ENCODE measurements around the gene RBM38. TPM values are rescaled to one million over a fixed set of nuclear protein-coding genes. Genes with fewer than 3 reads are reported as not detected.

RBM38 gene
- total RNA-seq, 2 donors from 2014 or later: 176 to 257 TPM

- no peak overlapping the region for H3K4me3 Mint-ChIP-seq
- H3K27ac Mint-ChIP-seq: no peak overlapping the region
- ATAC-seq (no peak), DNase-seq (no peak)
- H3K27me3 Mint-ChIP-seq: no peaks in the 10 kb centered on the region
- H3K36me3 Mint-ChIP-seq (ENCODE audit: low read depth): no peaks in the 10 kb centered on the region
- peaks cover 26% of the 10 kb centered on the region for H3K4me1 Mint-ChIP-seq
- H3K9me3 ChIP-seq (ENCODE audit: control insufficient read depth, low read length, poor library complexity, severe bottlenecking): no peaks in the 10 kb centered on the region
These were observed 47.4 kb downstream of the RBM38 start for GRCh38 chr20:57438552-57438951.

DNA sequence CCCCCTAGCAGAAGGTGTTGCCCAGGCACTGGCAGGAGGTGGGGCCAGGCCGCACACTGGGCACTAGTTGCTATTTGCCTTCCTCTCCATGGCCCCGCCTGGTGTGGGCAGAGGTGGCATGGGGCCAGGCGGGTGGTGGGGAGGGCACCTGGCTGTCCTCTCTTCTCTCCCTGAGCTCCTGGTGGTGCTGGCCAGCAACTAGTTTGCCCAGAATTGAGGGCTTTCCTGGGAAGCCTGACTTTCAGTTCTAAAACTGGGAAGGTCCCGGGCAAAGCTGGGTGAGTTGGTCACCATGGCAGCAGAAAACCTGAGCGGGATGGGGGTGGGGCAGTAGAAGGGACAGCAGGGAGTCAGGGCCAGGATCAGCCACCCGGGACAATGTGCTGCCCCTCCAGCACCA is 48.2 kb downstream of the RBM38 start:
- ATAC-seq (no peak), DNase-seq (no peak)
- H3K4me3 Mint-ChIP-seq: no peak overlapping the region
- H3K36me3 Mint-ChIP-seq (ENCODE audit: low read depth): no peaks in the 10 kb centered on the region
- peaks cover 18% of the 10 kb centered on the region for H3K4me1 Mint-ChIP-seq
- H3K27me3 Mint-ChIP-seq: no peaks in the 10 kb centered on the region
- H3K27ac Mint-ChIP-seq: no peak overlapping the region
- no peaks in the 10 kb centered on the region for H3K9me3 ChIP-seq (ENCODE audit: control insufficient read depth, low read length, poor library complexity, severe bottlenecking)

- no peak overlapping the region for H3K4me3 Mint-ChIP-seq
- H3K36me3 Mint-ChIP-seq (ENCODE audit: low read depth): no peaks in the 10 kb centered on the region
- DNase-seq (no peak), ATAC-seq (no peak)
- no peak overlapping the region for H3K27ac Mint-ChIP-seq
- peaks cover 12% of the 10 kb centered on the region for H3K4me1 Mint-ChIP-seq
- no peaks in the 10 kb centered on the region for H3K9me3 ChIP-seq (ENCODE audit: control insufficient read depth, low read length, poor library complexity, severe bottlenecking)
- H3K27me3 Mint-ChIP-seq: no peaks in the 10 kb centered on the region
These were observed 48.8 kb downstream of the RBM38 start for GRCh38 chr20:57439993-57440392.

DNA sequence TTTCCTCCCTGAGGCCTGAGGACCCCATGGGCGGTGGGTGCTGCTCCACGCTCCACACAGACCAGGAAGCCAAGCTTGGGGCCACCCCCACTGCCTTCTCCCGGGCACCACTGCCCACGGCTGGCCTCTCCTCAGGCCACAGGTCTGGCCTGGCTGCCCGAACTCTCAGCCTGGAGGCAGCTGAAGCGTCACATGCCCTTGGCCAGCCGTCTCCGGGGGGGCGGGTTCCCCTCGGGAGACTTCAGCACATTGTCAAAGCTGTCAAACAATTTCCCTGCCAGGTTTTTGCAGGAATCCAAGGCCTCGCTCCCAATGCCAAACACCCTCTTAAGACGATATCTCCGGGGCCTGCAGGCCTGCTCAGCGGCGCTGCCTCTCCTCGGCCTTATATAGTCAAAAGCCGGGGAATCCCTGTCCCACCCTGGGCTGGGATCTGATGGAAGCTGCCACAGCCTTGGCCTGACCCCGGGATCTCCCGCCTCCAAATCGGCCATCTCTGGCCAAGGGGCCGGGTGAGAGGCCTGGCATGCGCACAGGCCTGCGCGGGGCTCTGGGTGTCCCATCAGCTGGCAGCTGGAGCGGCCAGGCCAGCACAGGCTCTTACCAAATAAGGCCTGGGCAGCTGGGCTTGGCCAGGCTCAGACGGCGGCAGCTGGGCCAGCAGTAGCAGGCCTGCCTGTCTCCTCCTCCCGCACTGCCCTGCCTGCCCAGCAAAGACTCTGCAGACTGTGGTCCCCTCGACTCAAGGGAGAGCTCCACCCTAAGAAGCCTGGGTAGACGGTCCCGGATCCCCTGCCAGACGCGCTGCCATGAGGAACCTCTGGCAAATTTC is 49.7 kb downstream of the RBM38 start:
- H3K4me3 Mint-ChIP-seq: no peak overlapping the region
- H3K27me3 Mint-ChIP-seq: no peaks in the 10 kb centered on the region
- H3K36me3 Mint-ChIP-seq (ENCODE audit: low read depth): no peaks in the 10 kb centered on the region
- no peak overlapping the region for H3K27ac Mint-ChIP-seq
- ATAC-seq (no peak), DNase-seq (no peak)
- peaks cover 9% of the 10 kb centered on the region for H3K4me1 Mint-ChIP-seq
- H3K9me3 ChIP-seq (ENCODE audit: control insufficient read depth, low read length, poor library complexity, severe bottlenecking): no peaks in the 10 kb centered on the region

DNA sequence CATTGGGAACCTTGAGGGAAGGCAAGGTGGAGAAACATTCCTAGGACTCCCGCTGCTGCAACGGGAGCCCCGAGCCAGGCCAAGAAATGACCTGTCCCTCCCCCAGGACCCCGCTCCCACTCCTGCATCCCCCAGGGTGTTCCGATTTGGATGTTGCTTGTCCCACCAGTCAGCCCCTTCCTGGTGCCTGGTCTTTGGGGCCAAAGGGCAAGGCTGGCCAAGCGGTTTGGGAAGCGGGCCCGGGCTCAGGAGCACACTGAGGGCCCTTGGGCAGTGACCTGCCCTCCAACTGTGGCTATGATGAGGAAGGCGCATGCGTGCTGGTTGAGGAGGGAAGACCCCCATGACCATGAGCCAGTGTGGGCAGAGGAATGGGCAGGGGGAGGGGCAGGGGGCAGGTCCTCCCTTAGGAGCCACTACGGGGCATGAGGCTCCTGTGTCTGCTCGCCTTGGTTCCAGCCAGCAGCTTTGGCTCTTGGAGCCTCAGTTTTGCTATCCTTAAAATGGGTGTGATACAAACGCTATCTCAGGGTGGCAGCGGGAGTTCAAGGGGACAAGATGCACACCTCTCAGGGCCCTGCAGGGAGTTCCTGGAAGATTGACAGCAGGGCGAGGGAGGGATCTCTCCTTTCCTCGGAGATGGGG is 50.4 kb downstream of the RBM38 start:
- no peak overlapping the region for H3K27ac Mint-ChIP-seq
- no peak overlapping the region for H3K4me3 Mint-ChIP-seq
- H3K36me3 Mint-ChIP-seq (ENCODE audit: low read depth): no peaks in the 10 kb centered on the region
- DNase-seq: no peak
- no peak for ATAC-seq
- H3K9me3 ChIP-seq (ENCODE audit: control insufficient read depth, low read length, poor library complexity, severe bottlenecking): no peaks in the 10 kb centered on the region
- H3K4me1 Mint-ChIP-seq: peaks cover 6% of the 10 kb centered on the region
- H3K27me3 Mint-ChIP-seq: no peaks in the 10 kb centered on the region

DNA sequence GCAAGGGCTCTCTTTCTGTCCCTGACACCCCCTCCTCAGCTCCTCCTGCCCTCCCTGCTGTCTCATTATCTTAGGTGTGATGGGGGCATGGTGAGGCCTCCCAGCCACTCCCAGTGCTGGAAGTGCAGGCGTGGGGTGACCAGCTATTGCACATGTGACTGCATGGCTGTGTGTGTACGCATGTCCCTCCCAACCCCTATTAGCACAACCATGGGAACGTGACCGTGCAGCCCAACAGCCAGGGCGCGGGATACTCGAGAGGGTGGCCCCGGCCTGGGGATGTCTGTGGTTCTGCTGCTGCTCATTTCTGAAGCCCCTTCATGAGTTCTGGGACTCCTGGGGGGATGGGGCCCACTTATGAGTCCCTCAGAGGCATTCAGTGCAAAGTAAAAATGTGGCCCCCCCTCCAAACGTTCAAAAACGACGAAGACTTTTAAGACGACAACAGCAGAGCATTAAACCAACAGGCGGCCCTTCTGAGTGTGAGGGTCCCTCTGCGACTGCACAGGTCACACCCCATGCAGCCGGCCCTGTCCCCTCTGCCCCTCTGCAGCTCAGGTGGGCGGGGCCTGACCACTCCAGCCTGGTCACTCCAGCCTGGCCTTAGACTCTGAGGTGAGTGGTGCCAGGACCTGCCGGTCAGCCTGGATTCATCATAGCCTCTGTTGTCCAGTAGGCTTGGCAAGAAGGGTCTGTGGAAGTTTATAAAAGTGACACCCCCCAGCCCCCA is 51.1 kb downstream of the RBM38 start:
- Mint-ChIP-seq H3K36me3 (ENCODE audit: low read depth) (no peaks in the 10 kb centered on the region), H3K4me1 (peaks cover 8% of the 10 kb centered on the region), H3K27me3 (no peaks in the 10 kb centered on the region), H3K27ac (no peak overlapping the region), H3K4me3 (no peak overlapping the region)
- DNase-seq (no peak), ATAC-seq (no peak)
- H3K9me3 ChIP-seq (ENCODE audit: control insufficient read depth, low read length, poor library complexity, severe bottlenecking): no peaks in the 10 kb centered on the region

- peaks cover 6% of the 10 kb centered on the region for H3K4me1 Mint-ChIP-seq
- DNase-seq: no peak
These were observed 51.7 kb downstream of the RBM38 start for GRCh38 chr20:57442888-57443239.

DNA sequence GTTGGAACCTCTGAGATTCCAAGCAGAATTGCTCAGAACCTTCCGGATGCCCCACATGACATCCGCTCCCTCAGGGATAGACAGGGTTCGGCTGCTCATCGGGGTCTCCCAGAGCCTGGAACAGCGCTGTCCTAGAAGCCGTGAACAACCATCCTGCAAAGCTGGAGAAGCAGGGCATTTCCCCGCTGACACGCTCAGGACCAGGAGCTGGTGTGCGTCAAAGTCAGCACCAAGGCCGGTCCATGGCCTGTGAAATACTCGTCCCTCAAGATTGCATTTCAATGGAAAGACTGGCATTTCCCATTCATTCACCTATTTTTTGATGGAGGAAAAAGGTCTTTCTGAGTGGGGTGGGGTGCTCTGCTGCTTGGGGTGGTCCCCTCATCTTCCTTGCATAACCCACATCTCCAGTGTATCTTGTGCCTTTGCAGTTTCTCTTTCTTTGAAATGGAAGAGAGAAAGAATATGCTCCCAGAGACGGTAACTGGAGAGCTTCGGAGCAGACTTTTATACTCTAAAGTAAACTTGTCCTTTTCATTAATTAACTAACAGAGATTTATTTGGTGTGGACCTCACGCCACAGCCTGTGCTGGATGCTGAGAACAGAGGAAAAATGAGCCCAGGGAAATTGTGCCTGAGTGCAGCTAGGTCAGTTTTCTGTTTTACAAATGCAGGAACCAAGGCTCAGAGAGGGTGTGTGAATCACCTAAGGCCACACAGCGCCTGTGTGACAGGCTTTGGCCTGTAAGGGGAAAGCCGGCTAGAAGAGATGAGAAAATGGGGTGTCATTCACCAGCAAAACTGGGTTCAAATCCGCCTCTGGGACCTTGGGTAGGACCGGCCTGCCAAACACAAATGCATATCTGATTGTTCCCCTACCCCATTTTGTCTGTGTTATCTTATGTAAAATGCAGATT is 52.4 kb downstream of the RBM38 start:
- H3K9me3 ChIP-seq (ENCODE audit: control insufficient read depth, low read length, poor library complexity, severe bottlenecking): no peaks in the 10 kb centered on the region
- no peak overlapping the region for H3K4me3 Mint-ChIP-seq
- no peak for ATAC-seq
- no peak for DNase-seq
- H3K36me3 Mint-ChIP-seq (ENCODE audit: low read depth): no peaks in the 10 kb centered on the region
- peaks cover 6% of the 10 kb centered on the region for H3K4me1 Mint-ChIP-seq
- H3K27ac Mint-ChIP-seq: no peak overlapping the region
- no peaks in the 10 kb centered on the region for H3K27me3 Mint-ChIP-seq

More at GRCh38 chr20:57442888-57443239, 51.7 kb downstream of the RBM38 start:
- no peak for ATAC-seq
- no peaks in the 10 kb centered on the region for H3K27me3 Mint-ChIP-seq
- H3K36me3 Mint-ChIP-seq (ENCODE audit: low read depth): no peaks in the 10 kb centered on the region
- H3K4me3 Mint-ChIP-seq: no peak overlapping the region
- H3K9me3 ChIP-seq (ENCODE audit: control insufficient read depth, low read length, poor library complexity, severe bottlenecking): no peaks in the 10 kb centered on the region
- no peak overlapping the region for H3K27ac Mint-ChIP-seq

GRCh38 chr20:57444394-57445048 is 53.3 kb downstream of the RBM38 start:
- no peaks in the 10 kb centered on the region for H3K9me3 ChIP-seq (ENCODE audit: control insufficient read depth, low read length, poor library complexity, severe bottlenecking)
- ATAC-seq: no peak
- DNase-seq: no peak
- peaks cover 9% of the 10 kb centered on the region for H3K4me1 Mint-ChIP-seq
- H3K4me3 Mint-ChIP-seq: no peak overlapping the region
- H3K27ac Mint-ChIP-seq: no peak overlapping the region
- no peaks in the 10 kb centered on the region for H3K36me3 Mint-ChIP-seq (ENCODE audit: low read depth)
- H3K27me3 Mint-ChIP-seq: no peaks in the 10 kb centered on the region

- Mint-ChIP-seq H3K36me3 (ENCODE audit: low read depth) (no peaks in the 10 kb centered on the region), H3K27ac (no peak overlapping the region), H3K27me3 (no peaks in the 10 kb centered on the region), H3K4me1 (peaks cover 13% of the 10 kb centered on the region), H3K4me3 (no peak overlapping the region)
- no peak for ATAC-seq
- no peaks in the 10 kb centered on the region for H3K9me3 ChIP-seq (ENCODE audit: control insufficient read depth, low read length, poor library complexity, severe bottlenecking)
- DNase-seq: no peak
These were observed 54.1 kb downstream of the RBM38 start for GRCh38 chr20:57445298-57445697.

DNA sequence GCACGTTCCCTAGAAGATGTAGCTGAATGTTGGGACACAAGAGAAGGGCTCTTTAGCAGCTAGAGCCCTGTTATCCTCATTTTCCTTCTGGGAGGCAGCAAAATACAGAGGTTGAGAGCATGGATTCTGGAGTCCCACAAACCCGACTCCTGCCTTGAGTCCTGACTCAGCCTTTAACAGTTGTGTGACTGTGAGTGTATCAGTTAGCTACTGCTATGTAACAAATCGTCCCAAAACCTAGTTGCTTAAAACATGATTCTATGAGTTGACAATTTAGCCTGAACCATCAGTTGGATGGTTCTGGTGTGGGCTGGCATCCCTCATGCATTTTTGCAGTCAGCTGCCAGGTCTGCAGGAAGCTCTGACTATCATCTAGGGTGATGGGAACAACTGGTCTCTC is 54.6 kb downstream of the RBM38 start:
- no peaks in the 10 kb centered on the region for H3K9me3 ChIP-seq (ENCODE audit: control insufficient read depth, low read length, poor library complexity, severe bottlenecking)
- Mint-ChIP-seq H3K36me3 (ENCODE audit: low read depth) (no peaks in the 10 kb centered on the region), H3K27me3 (no peaks in the 10 kb centered on the region), H3K4me1 (peaks cover 17% of the 10 kb centered on the region), H3K4me3 (no peak overlapping the region), H3K27ac (no peak overlapping the region)
- no peak for ATAC-seq
- no peak for DNase-seq

DNA sequence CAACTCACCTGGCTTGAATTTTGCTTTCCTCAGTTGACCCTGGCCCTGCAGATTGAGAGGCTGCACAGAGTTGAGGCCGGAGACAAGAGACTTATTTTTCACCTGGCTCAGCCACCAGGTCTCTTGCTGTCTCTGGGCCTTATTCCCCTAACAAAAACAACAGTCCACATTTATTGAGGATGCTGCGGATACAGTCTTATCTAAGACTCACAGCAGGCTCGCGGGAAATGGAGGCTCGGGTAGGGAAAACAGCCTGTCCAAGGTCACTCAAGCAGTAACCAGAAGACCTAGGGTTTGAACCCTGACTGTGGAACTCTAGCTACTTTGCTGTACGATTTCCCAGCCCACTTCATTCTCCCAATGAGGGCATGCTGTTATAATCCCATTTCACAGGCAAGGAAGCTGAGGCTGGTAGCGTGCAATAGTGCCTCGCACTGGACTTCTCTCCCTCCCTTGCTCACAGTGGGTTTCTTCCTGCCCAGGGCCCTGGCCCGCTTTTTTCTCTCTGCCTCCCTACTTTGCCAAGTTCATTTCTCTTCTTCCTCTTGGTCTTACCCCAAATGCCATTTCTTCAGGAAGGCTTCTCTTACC is 57.7 kb downstream of the RBM38 start:
- Mint-ChIP-seq H3K27me3 (no peaks in the 10 kb centered on the region), H3K4me1 (peaks cover 34% of the 10 kb centered on the region), H3K27ac (peak overlapping the region; percentile 39), H3K36me3 (ENCODE audit: low read depth) (peaks cover 2% of the 10 kb centered on the region), H3K4me3 (no peak overlapping the region)
- DNase-seq (no peak), ATAC-seq (no peak)
- no peaks in the 10 kb centered on the region for H3K9me3 ChIP-seq (ENCODE audit: control insufficient read depth, low read length, poor library complexity, severe bottlenecking)

Data from T-helper 17 cell (primary cell).